GM19351 (cell line): ENCODE results near the gene MPZL3.

Experiments used
- ATAC-seq: cut with Tn5 transposase; IDR thresholded peaks from one replicate; pipeline ENCODE4 v1.9.1; 2021; ENCODE audit warnings: mild to moderate bottlenecking, moderate library complexity; ENCODE audit not compliant: unreplicated experiment

The MPZL3 gene

GRCh38 chr11:118214210-118214914 lies 37.8 kb downstream of the MPZL3 start:
- no peak for ATAC-seq

GRCh38 chr11:118213781-118214180 lies 38.4 kb downstream of the MPZL3 start:
- ATAC-seq = no peak

GRCh38 chr11:118213201-118213600 lies 39.0 kb downstream of the MPZL3 start:
- no peak for ATAC-seq

- no peak for ATAC-seq
These were observed 39.4 kb downstream of the MPZL3 start for GRCh38 chr11:118212781-118213191.

- no peak for ATAC-seq
These were observed 39.9 kb downstream of the MPZL3 start for GRCh38 chr11:118212131-118212725.

GRCh38 chr11:118211006-118211405 lies 41.2 kb downstream of the MPZL3 start:
- ATAC-seq = no peak

GRCh38 chr11:118210323-118210722 lies 41.8 kb downstream of the MPZL3 start:
- no peak for ATAC-seq

- no peak for ATAC-seq
These were observed 43.1 kb downstream of the MPZL3 start for GRCh38 chr11:118209033-118209432.

- ATAC-seq = no peak
These were observed 45.1 kb downstream of the MPZL3 start for GRCh38 chr11:118207079-118207478.

- no peak for ATAC-seq
These were observed 45.7 kb downstream of the MPZL3 start for GRCh38 chr11:118206391-118207031.

GRCh38 chr11:118205606-118206378 lies 46.4 kb downstream of the MPZL3 start:
- ATAC-seq = no peak

GRCh38 chr11:118202599-118203422 lies 49.4 kb downstream of the MPZL3 start:
- ATAC-seq = no peak

GRCh38 chr11:118201966-118202365 lies 50.2 kb downstream of the MPZL3 start:
- no peak for ATAC-seq

GRCh38 chr11:118200901-118201680 lies 51.1 kb downstream of the MPZL3 start:
- no peak for ATAC-seq

- no peak for ATAC-seq
These were observed 51.7 kb downstream of the MPZL3 start for GRCh38 chr11:118200497-118200896.

GRCh38 chr11:118199135-118199534 lies 53.0 kb downstream of the MPZL3 start:
- ATAC-seq = no peak

- ATAC-seq = no peak
These were observed 53.8 kb downstream of the MPZL3 start for GRCh38 chr11:118198370-118198769.

- ATAC-seq = no peak
These were observed 57.1 kb downstream of the MPZL3 start for GRCh38 chr11:118194835-118195627.
